Astrocyte of the spinal cord (primary cell): ENCODE measurements around the gene TTLL11.

ENCODE experiments used
- DNase-seq: peaks from one replicate; pipeline ENCODE4 v3.0.0; 2011; ENCODE audit warnings: low read depth, low spot score
- H3K4me3 ChIP-seq: 2 replicates; pipeline ENCODE4 v1.5.1; 2011; ENCODE audit warnings: low read depth, mild to moderate bottlenecking, low read length, moderate library complexity
- CTCF ChIP-seq: IDR thresholded peaks from 2 replicates; pipeline ENCODE4 v1.5.1; 2012; ENCODE audit warnings: low read depth, mild to moderate bottlenecking, low read length, inconsistent platforms
- in situ Hi-C: cut with HindIII; loops from 2 replicates; pipeline ENCODE4 v1.10.0; 2017; ENCODE audit warnings: low sequenced_read_pairs

Gene TTLL11

DNA sequence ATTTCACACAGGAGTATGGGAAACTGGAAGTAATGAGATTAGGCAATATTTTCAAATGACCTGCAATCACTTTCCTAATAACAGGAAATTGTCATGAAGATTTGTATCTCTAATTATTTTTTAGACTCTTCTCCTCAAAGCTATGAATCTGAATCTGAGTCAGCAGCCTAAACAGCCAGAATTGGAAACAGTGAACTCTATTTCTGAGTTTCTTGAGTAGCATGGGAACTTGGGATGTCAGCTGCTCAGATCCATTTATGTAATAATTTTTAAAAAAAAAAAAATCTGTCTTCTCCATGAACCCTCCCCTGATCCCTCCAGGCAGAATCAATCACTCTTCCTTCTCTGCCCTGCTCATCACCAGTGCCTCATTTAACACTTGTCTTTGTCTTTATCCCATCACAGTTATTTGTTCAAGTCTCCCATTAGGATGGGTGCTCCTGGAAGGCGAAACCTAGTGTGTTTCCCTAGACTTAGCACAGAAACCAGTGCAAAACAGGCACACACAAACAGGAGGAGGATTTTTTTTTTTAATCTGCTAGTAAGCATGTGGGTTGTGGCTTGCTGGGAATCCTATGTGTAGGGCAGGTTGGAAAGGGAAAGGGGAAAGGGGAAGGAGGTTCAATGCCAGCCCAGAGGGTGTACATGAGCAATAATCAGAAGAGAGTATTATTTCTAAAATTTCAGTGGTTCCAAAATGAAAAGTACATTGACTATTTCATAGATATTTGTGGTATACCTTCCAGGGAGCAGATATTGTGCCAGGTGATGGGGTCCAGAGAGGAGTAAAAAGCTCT, 186.8 kb downstream of the TTLL11 start:
- no peak for DNase-seq
- TF ChIP-seq CTCF: no peak
- H3K4me3 ChIP-seq: no peak overlapping the region
- in situ Hi-C loops: no loop called here

GRCh38 chr9:121902461-121903135, 190.5 kb downstream of the TTLL11 start:
- TF ChIP-seq CTCF: no peak
- peak; percentile 98 for DNase-seq

DNA sequence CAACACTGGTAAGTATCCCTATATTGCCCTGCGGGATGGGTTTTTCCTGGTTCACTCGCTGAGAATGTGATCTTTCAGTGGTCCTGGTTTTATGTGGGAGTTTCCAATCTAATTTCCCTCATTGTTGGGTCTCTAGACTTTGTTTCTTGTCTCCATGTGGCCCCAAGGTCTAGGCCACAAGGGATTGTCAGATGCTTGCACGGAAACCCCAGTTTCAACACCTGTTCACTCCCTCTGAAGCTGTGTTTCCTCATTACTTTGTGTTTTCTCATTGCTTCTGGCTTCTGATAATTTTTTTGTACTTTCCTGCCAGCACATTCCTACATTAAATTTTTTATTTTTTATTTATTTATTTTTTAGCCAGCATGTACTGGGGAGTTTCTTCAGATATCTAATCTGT, 191.5 kb downstream of the TTLL11 start:
- TF ChIP-seq CTCF: no peak
- in situ Hi-C loops: no loop called here
- no peak overlapping the region for H3K4me3 ChIP-seq
- no peak for DNase-seq

More at GRCh38 chr9:121902461-121903135, 190.5 kb downstream of the TTLL11 start:
- H3K4me3 ChIP-seq: no peak overlapping the region
- in situ Hi-C loops: no loop called here

DNA sequence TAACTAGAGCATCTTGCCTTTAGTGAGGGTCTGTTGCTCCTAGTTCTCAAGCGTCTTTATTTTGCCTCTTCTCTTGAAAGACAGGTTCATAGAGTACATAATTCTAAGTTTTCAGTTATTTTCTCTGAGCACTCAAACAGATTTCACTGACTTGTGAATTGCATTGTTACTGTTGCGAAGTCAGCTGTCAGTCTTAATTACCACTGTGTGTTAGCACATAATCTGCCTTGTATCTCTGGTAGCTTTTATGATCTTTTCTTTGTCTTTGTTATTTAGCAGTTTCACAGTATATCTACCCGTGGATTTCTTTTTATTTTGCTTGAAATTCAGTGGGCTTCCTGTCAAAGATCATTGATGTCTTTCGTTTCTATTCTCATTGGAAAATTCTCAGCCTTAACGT, 192.9 kb downstream of the TTLL11 start:
- in situ Hi-C loops: no loop called here
- no peak for TF ChIP-seq CTCF
- H3K4me3 ChIP-seq: no peak overlapping the region
- DNase-seq: no peak

- no peak for TF ChIP-seq CTCF
- in situ Hi-C loops: no loop called here
- no peak for DNase-seq
- H3K4me3 ChIP-seq: no peak overlapping the region
These were observed 194.3 kb downstream of the TTLL11 start for GRCh38 chr9:121898856-121899255.

DNA sequence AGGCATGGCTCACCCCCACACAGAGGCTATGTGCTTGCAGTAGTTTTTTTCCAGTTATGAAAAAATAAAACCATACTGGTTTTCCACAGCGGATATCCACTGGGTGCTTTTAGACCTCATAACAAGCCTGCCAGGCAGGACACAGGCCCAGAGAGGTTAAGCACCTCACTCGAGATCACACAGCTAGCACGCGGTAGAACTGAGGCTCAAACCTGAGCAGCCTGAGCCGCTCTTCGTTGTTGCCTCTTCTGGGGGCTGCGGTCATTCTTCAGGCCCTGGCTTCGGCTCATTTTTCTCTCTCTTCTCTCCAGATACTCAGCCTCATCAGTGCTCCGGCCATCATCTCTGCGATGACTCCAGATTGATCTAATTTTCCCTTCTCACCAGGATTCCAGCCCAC, 196.0 kb downstream of the TTLL11 start:
- no peak for TF ChIP-seq CTCF
- no peak for DNase-seq
- H3K4me3 ChIP-seq: no peak overlapping the region
- in situ Hi-C loops: no loop called here
